GM23338 (cell line): Measurements from ENCODE around the gene COL4A2. TPM values are rescaled to one million over a fixed set of nuclear protein-coding genes. Genes with fewer than 3 reads are reported as not detected.

Experiments used
- ATAC-seq: fragments of 200-7000 bp; cut with Tn5 transposase; 3 replicates; pipeline ENCODE4 v1.9.1; 2020
- DNase-seq: peaks from one replicate; pipeline ENCODE4 v3.0.0-alpha.2; 2015; ENCODE audit warnings: low spot score
- H2AFZ ChIP-seq: fragments of 200-600 bp; sonication (generic); 2 replicates; pipeline ENCODE4 v1.8.0; 2016; ENCODE audit warnings: antibody characterized with exemption, mild to moderate bottlenecking, moderate library complexity
- H3F3A ChIP-seq: fragments of 200-600 bp; sonication (generic); replicated peaks from 2 replicates; pipeline ENCODE4 v1.8.0; 2017; ENCODE audit warnings: antibody characterized with exemption, mixed run types, low read depth
- H3K27ac ChIP-seq: fragments of 200-600 bp; sonication (generic); 2 replicates; pipeline ENCODE4 v1.6.1; 2016; ENCODE audit warnings: low read depth
- H3K27me3 ChIP-seq: fragments of 200-600 bp; sonication (generic); 2 replicates; pipeline ENCODE4 v1.8.0; 2016; ENCODE audit warnings: mild to moderate bottlenecking, mixed run types, moderate library complexity; ENCODE audit not compliant: insufficient read depth
- H3K36me3 ChIP-seq: fragments of 200-600 bp; sonication (generic); 2 replicates; pipeline ENCODE4 v1.8.0; 2016; ENCODE audit warnings: mild to moderate bottlenecking; ENCODE audit not compliant: insufficient read depth
- H3K4me1 ChIP-seq: fragments of 200-600 bp; sonication (generic); 2 replicates; pipeline ENCODE4 v1.8.0; 2016; ENCODE audit warnings: mild to moderate bottlenecking, moderate library complexity; ENCODE audit not compliant: insufficient read depth
- H3K4me2 ChIP-seq: fragments of 200-600 bp; sonication (generic); 2 replicates; pipeline ENCODE4 v1.7.1; 2017; ENCODE audit warnings: mixed run types
- H3K4me3 ChIP-seq: fragments of 200-600 bp; sonication (generic); 2 replicates; pipeline ENCODE4 v1.6.1; 2016; ENCODE audit warnings: mixed run types
- H3K79me2 ChIP-seq: fragments of 200-600 bp; sonication (generic); replicated peaks from 2 replicates; pipeline ENCODE4 v1.8.0; 2017; ENCODE audit warnings: mild to moderate bottlenecking; ENCODE audit not compliant: insufficient read depth
- H3K9me2 ChIP-seq: fragments of 200-600 bp; sonication (generic); 2 replicates; pipeline ENCODE4 v1.8.0; 2017; ENCODE audit not compliant: insufficient read depth
- H4K20me1 ChIP-seq: fragments of 200-600 bp; sonication (generic); replicated peaks from 2 replicates; pipeline ENCODE4 v1.8.0; 2017; ENCODE audit warnings: mild to moderate bottlenecking; ENCODE audit not compliant: insufficient read depth
- H3K27ac Mint-ChIP-seq: 2 replicates; pipeline ENCODE4 v1.8.0; 2020; ENCODE audit warnings: inconsistent platforms, mild to moderate bottlenecking, moderate library complexity, mixed read lengths
- H3K27me3 Mint-ChIP-seq: 3 replicates; pipeline ENCODE4 v1.8.0; 2022; ENCODE audit warnings: low read depth, mild to moderate bottlenecking, moderate library complexity, mixed read lengths, inconsistent platforms; ENCODE audit not compliant: insufficient read depth, poor library complexity
- H3K36me3 Mint-ChIP-seq: 3 replicates; pipeline ENCODE4 v1.8.0; 2021; ENCODE audit warnings: low read depth, mild to moderate bottlenecking, inconsistent platforms, moderate library complexity, mixed read lengths
- H3K4me1 Mint-ChIP-seq: 3 replicates; pipeline ENCODE4 v1.8.0; 2020; ENCODE audit warnings: mild to moderate bottlenecking, inconsistent platforms, mixed read lengths
- H3K4me3 Mint-ChIP-seq: 3 replicates; pipeline ENCODE4 v1.8.0; 2021; ENCODE audit warnings: moderate library complexity, mild to moderate bottlenecking, inconsistent platforms, mixed read lengths
- H3K9me3 Mint-ChIP-seq: 3 replicates; pipeline ENCODE4 v1.8.0; 2020; ENCODE audit warnings: moderate library complexity, mild to moderate bottlenecking, inconsistent platforms, mixed read lengths
- CREB1 ChIP-seq: fragments of 250-450 bp; sonication (Bioruptor Pico); IDR thresholded peaks from 2 replicates; pipeline ENCODE4 v1.5.0; 2020; ENCODE audit warnings: low read depth, mild to moderate bottlenecking, moderate library complexity
- EZH2 ChIP-seq: fragments of 200-600 bp; sonication (generic); IDR thresholded peaks from one replicate; pipeline ENCODE4 v1.8.0; 2017; ENCODE audit warnings: antibody characterized with exemption, mild to moderate bottlenecking, low read depth; ENCODE audit not compliant: unreplicated experiment
- EZH2phosphoT487 ChIP-seq: fragments of 200-600 bp; sonication (generic); IDR thresholded peaks from one replicate; pipeline ENCODE4 v1.8.1; 2018; ENCODE audit warnings: antibody characterized with exemption; ENCODE audit not compliant: unreplicated experiment
- JUNB ChIP-seq: IDR thresholded peaks from one replicate; pipeline ENCODE4 v1.6.1; 2016; ENCODE audit warnings: antibody characterized with exemption; ENCODE audit not compliant: unreplicated experiment
- NANOG ChIP-seq: IDR thresholded peaks from 2 replicates; pipeline ENCODE4 v1.6.1; 2016; ENCODE audit warnings: antibody characterized with exemption, borderline replicate concordance
- POLR2AphosphoS5 ChIP-seq: IDR thresholded peaks from 2 replicates; pipeline ENCODE4 v1.6.1; 2016; ENCODE audit warnings: antibody characterized with exemption, low read depth
- STAT1 ChIP-seq: IDR thresholded peaks from one replicate; pipeline ENCODE4 v1.6.1; 2016; ENCODE audit warnings: antibody characterized with exemption; ENCODE audit not compliant: unreplicated experiment
- ZNF114 ChIP-seq: fragments of 250-450 bp; sonication (Bioruptor Pico); IDR thresholded peaks from 2 replicates; pipeline ENCODE4 v1.5.0; 2020; ENCODE audit warnings: mild to moderate bottlenecking, moderate library complexity
- ZNF331 ChIP-seq: fragments of 250-450 bp; sonication (Bioruptor Pico); IDR thresholded peaks from 2 replicates; pipeline ENCODE4 v1.5.0; 2020; ENCODE audit warnings: low read depth, mild to moderate bottlenecking, moderate library complexity
- polyA plus RNA-seq: library from polyadenylated mRNA; unstranded; fragments of >200 nt; fragmentation: Nextera tagmentation; extraction: Ambion mirVana; gene quantifications from 2 replicates; pipeline ENCODE4 v1.2.1, GENCODE V29; 2016
- total RNA-seq: library from RNA; depleted of rRNA; stranded (reverse); fragments of >200 nt; shearing (Covaris generic); gene quantifications from 2 replicates; pipeline ENCODE4 v1.2.3, GENCODE V29; 2014
- TF ChIP-seq, protein P1 (sequence below), 2 experiments: fragments of 200-600 bp in 1 of 2; sonication (generic) in 1 of 2; conservative IDR thresholded peaks; 2 replicates each; pipeline versions ENCODE4 v1.5.1 to v1.6.1; 2016 to 2017; ENCODE audit warnings: antibody characterized with exemption in 2 of 2, low read depth in 2 of 2, mild to moderate bottlenecking in 2 of 2, moderate library complexity in 1 of 2
- TF ChIP-seq, protein P2 (sequence below): IDR thresholded peaks from 2 replicates; pipeline ENCODE4 v1.6.1; 2016; ENCODE audit warnings: antibody characterized with exemption
- TF ChIP-seq, protein P3 (sequence below): fragments of 250-450 bp; sonication (Bioruptor Pico); IDR thresholded peaks from 2 replicates; pipeline ENCODE4 v1.5.0; 2020; ENCODE audit warnings: mild to moderate bottlenecking, moderate library complexity
- TF ChIP-seq, protein P4 (sequence below): IDR thresholded peaks from one replicate; pipeline ENCODE4 v1.6.1; 2018; ENCODE audit warnings: antibody characterized with exemption; ENCODE audit not compliant: unreplicated experiment

Gene COL4A2
- total and polyA plus RNA-seq, 2 experiments from 2014 or later, result 37.4 to 131 TPM

DNA sequence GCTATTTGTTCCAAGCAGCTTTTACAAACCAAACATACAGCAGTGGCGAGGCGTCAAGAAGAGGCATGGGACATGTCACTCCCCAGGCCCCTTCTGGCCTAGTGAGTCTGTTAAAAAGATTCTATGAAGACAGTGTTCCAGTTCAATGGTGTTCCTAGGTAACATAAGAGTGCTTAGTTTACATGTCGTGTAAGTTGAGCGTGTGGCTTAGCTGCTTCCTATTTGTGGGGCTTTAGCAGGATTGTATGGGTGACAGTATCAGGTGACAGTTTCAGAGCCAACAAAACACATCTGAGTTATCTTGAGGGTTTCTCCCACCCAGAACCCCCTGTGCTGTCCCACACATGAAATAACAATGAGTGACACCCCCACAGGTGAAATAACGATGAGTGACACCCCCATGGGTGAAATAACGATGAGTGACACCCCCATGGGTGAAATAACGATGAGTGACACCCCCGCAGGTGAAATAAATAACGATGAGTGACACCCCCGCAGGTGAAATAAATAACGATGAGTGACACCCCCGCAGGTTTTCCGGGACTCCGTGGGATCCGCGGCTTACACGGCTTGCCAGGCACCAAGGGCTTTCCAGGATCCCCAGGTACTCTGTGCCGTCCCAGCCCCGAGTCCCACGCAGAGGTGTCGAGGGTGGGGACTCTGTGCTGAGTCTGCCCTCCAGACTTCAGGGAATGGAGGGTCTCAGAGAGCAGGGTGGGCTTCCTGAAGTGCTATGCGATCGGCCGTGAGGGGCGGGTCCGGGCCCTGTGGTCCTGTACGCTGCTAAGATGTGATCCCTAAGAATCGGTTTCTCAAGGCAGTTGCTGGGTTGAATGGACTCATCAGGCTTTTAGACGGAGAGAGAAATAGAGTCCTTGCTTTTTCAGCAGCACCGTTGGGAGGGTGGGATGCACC is 185.9 kb downstream of the COL4A2 start:
- Histone ChIP-seq H3K27ac (no peak overlapping the region), H3K79me2 (no peaks in the 10 kb centered on the region), H3K36me3 (0 out of 2 replicates have a peak, but pooled peaks cover 4% of the 10 kb centered on the region), H2AFZ (no peak overlapping the region), H3F3A (no peaks in the 10 kb centered on the region), H3K9me2 (no peaks in the 10 kb centered on the region), H4K20me1 (no peaks in the 10 kb centered on the region), H3K4me3 (no peak overlapping the region), H3K4me2 (no peak overlapping the region), H3K4me1 (peaks cover 2% of the 10 kb centered on the region; the same call in 1 of the 2 replicates), H3K27me3 (no peaks in the 10 kb centered on the region)
- peaks cover 6% of the 10 kb centered on the region for H3K9me3 Mint-ChIP-seq
- H3K27me3 Mint-ChIP-seq, result peaks cover 6% of the 10 kb centered on the region
- peaks cover 49% of the 10 kb centered on the region for H3K36me3 Mint-ChIP-seq
- H3K4me1 Mint-ChIP-seq, result peaks cover 4% of the 10 kb centered on the region; the same call in 1 of the 3 replicates
- TF ChIP-seq STAT1, result no peak
- TF ChIP-seq, protein P1, sequence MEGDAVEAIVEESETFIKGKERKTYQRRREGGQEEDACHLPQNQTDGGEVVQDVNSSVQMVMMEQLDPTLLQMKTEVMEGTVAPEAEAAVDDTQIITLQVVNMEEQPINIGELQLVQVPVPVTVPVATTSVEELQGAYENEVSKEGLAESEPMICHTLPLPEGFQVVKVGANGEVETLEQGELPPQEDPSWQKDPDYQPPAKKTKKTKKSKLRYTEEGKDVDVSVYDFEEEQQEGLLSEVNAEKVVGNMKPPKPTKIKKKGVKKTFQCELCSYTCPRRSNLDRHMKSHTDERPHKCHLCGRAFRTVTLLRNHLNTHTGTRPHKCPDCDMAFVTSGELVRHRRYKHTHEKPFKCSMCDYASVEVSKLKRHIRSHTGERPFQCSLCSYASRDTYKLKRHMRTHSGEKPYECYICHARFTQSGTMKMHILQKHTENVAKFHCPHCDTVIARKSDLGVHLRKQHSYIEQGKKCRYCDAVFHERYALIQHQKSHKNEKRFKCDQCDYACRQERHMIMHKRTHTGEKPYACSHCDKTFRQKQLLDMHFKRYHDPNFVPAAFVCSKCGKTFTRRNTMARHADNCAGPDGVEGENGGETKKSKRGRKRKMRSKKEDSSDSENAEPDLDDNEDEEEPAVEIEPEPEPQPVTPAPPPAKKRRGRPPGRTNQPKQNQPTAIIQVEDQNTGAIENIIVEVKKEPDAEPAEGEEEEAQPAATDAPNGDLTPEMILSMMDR (conservative IDR thresholded peaks at IDR 0.05; ENCODE audit: low read depth in 2 of 2), result no peak
- TF ChIP-seq CREB1 (CRISPR knock-in tag), result no peak
- TF ChIP-seq EZH2phosphoT487, result no peak
- no peak for TF ChIP-seq JUNB
- TF ChIP-seq, protein P2, sequence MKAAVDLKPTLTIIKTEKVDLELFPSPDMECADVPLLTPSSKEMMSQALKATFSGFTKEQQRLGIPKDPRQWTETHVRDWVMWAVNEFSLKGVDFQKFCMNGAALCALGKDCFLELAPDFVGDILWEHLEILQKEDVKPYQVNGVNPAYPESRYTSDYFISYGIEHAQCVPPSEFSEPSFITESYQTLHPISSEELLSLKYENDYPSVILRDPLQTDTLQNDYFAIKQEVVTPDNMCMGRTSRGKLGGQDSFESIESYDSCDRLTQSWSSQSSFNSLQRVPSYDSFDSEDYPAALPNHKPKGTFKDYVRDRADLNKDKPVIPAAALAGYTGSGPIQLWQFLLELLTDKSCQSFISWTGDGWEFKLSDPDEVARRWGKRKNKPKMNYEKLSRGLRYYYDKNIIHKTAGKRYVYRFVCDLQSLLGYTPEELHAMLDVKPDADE, result no peak
- TF ChIP-seq ZNF114, result no peak
- TF ChIP-seq POLR2AphosphoS5, result no peak
- no peak for TF ChIP-seq EZH2
- TF ChIP-seq ZNF331, result no peak
- TF ChIP-seq, protein P3, sequence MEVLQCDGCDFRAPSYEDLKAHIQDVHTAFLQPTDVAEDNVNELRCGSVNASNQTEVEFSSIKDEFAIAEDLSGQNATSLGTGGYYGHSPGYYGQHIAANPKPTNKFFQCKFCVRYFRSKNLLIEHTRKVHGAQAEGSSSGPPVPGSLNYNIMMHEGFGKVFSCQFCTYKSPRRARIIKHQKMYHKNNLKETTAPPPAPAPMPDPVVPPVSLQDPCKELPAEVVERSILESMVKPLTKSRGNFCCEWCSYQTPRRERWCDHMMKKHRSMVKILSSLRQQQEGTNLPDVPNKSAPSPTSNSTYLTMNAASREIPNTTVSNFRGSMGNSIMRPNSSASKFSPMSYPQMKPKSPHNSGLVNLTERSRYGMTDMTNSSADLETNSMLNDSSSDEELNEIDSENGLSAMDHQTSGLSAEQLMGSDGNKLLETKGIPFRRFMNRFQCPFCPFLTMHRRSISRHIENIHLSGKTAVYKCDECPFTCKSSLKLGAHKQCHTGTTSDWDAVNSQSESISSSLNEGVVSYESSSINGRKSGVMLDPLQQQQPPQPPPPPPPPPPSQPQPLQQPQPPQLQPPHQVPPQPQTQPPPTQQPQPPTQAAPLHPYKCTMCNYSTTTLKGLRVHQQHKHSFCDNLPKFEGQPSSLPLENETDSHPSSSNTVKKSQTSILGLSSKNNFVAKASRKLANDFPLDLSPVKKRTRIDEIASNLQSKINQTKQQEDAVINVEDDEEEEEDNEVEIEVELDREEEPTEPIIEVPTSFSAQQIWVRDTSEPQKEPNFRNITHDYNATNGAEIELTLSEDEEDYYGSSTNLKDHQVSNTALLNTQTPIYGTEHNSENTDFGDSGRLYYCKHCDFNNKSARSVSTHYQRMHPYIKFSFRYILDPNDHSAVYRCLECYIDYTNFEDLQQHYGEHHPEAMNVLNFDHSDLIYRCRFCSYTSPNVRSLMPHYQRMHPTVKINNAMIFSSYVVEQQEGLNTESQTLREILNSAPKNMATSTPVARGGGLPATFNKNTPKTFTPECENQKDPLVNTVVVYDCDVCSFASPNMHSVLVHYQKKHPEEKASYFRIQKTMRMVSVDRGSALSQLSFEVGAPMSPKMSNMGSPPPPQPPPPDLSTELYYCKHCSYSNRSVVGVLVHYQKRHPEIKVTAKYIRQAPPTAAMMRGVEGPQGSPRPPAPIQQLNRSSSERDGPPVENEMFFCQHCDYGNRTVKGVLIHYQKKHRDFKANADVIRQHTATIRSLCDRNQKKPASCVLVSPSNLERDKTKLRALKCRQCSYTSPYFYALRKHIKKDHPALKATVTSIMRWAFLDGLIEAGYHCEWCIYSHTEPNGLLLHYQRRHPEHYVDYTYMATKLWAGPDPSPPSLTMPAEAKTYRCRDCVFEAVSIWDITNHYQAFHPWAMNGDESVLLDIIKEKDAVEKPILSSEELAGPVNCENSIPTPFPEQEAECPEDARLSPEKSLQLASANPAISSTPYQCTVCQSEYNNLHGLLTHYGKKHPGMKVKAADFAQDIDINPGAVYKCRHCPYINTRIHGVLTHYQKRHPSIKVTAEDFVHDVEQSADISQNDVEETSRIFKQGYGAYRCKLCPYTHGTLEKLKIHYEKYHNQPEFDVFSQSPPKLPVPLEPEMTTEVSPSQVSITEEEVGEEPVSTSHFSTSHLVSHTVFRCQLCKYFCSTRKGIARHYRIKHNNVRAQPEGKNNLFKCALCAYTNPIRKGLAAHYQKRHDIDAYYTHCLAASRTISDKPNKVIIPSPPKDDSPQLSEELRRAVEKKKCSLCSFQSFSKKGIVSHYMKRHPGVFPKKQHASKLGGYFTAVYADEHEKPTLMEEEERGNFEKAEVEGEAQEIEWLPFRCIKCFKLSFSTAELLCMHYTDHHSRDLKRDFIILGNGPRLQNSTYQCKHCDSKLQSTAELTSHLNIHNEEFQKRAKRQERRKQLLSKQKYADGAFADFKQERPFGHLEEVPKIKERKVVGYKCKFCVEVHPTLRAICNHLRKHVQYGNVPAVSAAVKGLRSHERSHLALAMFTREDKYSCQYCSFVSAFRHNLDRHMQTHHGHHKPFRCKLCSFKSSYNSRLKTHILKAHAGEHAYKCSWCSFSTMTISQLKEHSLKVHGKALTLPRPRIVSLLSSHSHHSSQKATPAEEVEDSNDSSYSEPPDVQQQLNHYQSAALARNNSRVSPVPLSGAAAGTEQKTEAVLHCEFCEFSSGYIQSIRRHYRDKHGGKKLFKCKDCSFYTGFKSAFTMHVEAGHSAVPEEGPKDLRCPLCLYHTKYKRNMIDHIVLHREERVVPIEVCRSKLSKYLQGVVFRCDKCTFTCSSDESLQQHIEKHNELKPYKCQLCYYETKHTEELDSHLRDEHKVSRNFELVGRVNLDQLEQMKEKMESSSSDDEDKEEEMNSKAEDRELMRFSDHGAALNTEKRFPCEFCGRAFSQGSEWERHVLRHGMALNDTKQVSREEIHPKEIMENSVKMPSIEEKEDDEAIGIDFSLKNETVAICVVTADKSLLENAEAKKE, result no peak
- TF ChIP-seq, protein P4, sequence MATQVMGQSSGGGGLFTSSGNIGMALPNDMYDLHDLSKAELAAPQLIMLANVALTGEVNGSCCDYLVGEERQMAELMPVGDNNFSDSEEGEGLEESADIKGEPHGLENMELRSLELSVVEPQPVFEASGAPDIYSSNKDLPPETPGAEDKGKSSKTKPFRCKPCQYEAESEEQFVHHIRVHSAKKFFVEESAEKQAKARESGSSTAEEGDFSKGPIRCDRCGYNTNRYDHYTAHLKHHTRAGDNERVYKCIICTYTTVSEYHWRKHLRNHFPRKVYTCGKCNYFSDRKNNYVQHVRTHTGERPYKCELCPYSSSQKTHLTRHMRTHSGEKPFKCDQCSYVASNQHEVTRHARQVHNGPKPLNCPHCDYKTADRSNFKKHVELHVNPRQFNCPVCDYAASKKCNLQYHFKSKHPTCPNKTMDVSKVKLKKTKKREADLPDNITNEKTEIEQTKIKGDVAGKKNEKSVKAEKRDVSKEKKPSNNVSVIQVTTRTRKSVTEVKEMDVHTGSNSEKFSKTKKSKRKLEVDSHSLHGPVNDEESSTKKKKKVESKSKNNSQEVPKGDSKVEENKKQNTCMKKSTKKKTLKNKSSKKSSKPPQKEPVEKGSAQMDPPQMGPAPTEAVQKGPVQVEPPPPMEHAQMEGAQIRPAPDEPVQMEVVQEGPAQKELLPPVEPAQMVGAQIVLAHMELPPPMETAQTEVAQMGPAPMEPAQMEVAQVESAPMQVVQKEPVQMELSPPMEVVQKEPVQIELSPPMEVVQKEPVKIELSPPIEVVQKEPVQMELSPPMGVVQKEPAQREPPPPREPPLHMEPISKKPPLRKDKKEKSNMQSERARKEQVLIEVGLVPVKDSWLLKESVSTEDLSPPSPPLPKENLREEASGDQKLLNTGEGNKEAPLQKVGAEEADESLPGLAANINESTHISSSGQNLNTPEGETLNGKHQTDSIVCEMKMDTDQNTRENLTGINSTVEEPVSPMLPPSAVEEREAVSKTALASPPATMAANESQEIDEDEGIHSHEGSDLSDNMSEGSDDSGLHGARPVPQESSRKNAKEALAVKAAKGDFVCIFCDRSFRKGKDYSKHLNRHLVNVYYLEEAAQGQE, result no peak
- no peak for TF ChIP-seq NANOG
- DNase-seq (no peak), ATAC-seq (no peak)
- H3K27ac Mint-ChIP-seq, result no peak overlapping the region
- no peak overlapping the region for H3K4me3 Mint-ChIP-seq
